GM19099 (cell line): ENCODE data around the gene PLLP.

ENCODE experiments used
- POLR2A ChIP-seq: IDR thresholded peaks from 3 replicates; pipeline ENCODE4 v1.6.1; 2011; ENCODE audit warnings: low read depth; ENCODE audit not compliant: insufficient read length; ENCODE audit errors: extremely low read depth

Gene PLLP

DNA sequence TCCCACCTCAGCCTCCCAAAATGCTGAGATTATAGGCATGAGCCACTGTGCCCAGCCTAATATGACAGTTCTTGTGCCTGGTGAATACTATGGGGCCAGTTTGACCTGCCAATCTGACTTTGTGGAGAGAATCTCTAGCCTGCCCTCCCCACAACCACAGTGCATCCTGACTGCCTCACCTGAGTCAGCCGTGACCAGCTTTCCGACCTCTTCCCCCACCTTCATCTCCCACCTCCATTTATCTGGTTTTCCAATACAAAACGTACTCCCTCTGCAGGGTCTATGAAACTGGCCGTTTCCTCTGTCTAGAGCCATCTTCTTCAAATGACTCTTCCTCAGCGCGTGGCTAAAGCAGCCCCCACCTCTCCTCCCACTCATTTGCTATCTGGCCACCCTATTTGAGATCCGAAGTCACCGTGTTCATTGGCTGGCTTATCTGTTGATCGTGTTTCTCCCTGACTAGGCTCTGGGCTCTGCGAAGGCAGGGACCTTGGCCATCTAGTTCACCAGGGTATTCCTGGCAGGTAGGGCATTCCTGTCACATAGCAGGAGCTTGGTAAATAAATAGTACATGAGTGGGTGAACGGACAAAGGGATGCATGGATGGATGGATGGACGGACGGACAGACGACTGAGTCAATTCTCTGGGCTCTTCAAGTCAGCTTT is 22.3 kb upstream of the PLLP start:
- TF ChIP-seq POLR2A, result no peak

DNA sequence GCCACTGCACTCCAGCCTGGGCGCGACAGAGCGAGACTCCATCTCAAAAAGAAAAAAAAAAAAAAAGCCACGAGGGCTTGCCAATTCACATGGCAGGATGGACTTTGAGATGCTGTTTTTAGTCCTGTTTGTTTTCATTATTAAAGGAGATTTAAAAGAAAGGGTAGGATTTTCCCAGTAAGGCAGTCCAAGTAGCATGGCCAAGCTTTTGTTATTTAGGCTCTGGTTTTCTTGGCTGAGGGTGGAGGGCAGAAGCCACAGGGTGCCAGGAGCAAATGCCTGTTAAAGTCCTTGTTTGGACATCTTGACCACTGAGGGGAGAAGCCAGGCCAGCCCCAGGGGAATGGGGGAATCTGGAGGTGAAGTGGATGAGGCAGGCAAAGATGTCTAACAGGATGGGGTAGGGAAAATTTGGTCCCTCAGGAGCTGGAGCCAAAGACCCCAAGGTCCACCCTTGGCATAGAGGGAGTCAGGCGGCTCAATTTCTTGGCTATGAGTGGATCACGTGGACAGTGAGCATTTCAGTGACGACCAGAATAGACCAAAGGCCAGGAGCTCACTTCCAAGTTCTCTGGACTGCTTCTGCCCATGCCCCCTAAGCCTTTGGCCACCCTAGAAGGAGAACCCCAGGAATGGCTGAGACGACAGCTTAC is 20.8 kb upstream of the PLLP start:
- no peak for TF ChIP-seq POLR2A

DNA sequence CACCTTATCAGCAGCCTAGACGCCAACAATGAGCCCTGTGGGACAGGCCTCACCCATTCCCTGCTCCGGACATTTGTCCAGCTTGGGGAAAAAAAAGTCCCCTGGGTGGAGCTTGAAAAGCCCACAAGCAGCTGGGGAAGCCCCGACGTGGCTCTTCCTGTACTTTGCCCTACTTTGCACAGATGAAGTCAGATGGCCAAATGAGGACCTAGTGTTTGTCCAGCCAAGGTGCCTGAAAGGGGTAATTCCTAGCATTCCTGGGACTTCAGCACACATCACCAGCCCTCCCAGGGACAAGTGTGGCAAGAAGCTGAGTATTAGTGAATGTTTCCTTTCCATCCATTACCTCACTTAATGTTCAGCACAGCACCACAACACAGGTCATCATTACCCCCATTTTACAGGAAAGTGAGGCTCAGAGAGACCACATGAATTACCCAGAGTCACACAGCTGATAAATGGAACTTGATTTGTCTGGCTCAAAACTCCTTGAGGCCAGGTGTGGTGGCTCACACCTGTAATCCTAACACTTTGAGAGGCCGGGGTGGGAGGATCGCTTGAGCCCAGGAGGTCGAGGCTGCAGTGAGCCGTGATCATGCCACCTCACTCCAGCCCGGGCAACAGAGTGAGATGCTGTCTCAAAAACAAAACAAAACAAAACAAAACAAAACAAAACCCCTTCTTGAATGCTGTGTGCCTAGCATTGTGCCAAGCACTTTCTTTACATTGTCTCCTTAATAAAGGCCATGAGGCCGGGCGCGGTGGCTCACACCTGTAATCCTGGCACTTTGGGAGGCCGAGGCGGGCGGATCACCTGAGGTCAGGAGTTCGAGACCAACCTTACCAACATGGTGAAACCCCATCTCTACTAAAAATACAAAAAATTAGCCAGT is 19.9 kb upstream of the PLLP start:
- no peak for TF ChIP-seq POLR2A

DNA sequence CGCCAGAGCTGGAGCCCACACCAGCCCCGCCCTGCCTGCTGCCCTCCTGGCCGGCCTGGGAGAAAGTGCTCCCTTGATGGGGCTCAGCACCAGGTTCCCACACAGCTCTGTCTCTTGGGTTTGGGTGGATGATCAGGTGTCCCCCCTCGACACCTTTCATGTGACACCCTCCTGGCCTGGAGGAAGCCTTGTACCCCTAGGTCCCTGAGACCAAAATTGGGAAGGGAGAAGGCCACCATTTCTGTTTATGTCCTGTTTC is 19.4 kb upstream of the PLLP start:
- no peak for TF ChIP-seq POLR2A

DNA sequence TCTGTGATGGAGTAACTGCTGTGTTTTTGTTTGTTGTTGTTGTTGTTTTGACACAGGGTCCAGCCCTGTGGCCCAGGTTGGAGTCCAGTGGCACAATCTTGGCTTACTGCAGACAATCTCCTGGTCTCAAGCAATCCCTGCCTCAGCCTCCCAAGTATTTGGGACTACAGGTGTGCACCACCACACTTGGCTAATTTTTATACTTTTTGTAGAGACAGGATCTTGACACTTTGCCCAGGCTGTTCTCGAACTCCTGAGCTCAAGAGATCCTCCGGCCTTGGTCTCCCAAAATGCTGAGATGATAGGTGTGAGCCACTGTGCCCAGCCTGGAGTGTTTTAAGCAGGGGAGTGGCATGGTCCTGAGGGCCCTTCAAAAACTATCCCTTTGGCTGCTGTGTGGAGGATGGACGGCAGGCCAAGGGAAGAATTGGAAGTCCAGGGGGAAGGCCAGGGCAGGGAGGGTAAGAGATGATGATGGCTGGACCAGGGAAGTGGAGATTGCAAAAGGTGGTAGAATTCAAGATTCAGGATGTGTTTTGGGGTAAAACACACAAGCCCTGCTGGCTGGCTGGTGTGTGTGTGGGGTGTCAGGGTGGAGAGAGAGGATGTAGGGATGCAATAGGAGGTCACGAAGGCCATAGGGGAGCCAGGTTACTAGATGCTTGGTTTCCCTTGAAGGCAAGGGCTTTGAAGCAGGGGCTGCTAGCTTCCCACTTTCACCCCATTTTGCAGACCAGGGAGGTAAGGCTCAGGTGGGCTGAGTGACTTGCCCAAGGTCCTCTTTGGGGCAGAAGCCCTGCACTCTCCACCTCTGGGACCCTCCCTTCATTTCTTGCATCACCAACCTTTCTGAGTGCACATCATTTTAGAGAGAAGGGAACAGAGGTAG is 18.8 kb upstream of the PLLP start:
- TF ChIP-seq POLR2A, result no peak

DNA sequence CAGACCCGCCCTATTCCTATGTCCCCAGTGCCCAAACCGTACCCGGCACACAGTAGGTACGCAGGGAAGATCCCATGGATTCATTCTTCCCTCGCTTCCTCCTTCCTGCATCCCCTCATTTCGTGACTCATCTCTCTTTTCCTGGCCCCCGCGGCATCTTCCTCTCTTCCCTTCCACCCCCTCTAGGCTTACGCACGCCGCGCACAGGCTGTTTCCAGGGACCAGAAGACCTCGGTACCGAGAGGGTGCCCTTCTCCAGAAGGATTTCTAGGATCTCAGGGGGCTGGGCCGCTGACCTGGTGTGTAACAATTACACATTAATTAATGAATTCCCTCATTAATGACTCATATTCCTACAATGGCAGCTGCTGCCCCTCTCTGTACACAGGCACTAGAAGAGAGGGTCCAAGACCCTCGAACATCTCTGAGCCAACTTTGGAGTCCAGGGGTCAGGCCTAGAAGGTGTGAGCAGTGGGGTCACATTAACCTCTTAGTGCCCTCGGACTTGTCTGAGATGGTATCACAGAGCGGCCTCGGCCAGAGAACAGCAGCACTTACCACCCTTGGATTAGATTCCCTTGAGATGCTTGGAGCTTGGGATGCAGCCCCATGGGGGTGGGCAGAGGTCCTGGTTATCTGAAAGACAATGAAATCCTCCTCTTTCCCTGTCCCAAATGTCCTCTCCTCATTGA is 16.8 kb upstream of the PLLP start:
- TF ChIP-seq POLR2A, result no peak

DNA sequence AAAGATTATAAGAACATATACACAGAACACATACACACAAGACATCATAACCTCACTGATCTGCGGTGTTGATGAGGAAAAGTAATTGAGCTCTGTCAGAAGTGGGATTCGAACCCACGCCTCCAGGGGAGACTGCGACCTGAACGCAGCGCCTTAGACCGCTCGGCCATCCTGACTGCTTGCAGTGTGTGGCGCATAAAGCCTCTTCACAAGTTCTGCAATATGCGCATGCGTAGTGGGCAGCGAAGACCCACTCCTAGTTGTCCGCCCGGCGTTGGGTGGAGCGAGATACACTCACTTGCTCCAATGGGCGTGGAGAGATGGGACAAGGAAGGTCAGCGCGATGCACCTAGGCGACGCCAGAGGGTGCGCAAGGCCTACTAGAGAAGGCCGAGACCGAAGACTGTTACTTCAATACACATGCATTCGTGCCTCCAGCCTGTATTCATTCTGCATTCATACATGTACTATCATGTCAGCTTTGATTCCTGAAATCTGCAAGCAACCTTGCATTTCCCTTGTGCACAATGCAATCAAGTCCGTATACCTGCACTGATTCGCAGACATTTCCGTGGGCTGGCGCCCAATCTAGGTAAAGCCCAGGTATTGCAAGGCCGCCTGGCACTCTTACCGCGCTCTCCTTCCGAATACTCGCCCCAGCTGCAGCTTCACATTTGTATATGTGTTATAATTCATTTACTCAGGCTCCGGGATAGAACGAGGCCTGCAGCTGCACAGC is 16.1 kb upstream of the PLLP start:
- no peak for TF ChIP-seq POLR2A

DNA sequence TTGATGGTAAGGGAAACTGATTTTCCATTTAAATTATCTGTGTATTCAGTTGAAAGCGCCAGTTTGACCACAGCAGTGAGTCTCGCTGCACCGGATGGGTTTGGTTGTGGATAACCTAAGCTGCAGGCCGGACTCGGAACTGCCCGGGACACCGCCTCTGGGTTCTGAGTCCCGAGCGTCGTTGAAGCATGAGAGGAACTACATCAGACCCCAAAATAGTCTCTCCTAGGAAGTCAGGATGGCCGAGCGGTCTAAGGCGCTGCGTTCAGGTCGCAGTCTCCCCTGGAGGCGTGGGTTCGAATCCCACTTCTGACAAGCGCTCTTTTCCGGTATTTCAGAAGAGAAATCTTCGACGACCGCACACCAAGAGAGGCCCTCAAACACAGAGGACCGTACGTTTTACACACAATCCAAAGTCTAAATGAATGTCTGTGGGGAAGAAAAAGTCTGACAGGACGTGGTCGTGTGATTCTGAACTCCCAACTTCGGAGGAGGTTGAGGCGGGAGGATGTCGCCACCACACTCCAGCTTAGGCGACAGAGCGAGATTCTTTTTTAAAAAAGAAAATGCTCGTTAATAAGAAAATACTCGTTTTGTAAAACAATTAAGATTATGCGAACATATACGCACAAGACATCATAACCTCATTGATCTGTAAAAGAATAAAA is 15.4 kb upstream of the PLLP start:
- TF ChIP-seq POLR2A, result peak; percentile 45

DNA sequence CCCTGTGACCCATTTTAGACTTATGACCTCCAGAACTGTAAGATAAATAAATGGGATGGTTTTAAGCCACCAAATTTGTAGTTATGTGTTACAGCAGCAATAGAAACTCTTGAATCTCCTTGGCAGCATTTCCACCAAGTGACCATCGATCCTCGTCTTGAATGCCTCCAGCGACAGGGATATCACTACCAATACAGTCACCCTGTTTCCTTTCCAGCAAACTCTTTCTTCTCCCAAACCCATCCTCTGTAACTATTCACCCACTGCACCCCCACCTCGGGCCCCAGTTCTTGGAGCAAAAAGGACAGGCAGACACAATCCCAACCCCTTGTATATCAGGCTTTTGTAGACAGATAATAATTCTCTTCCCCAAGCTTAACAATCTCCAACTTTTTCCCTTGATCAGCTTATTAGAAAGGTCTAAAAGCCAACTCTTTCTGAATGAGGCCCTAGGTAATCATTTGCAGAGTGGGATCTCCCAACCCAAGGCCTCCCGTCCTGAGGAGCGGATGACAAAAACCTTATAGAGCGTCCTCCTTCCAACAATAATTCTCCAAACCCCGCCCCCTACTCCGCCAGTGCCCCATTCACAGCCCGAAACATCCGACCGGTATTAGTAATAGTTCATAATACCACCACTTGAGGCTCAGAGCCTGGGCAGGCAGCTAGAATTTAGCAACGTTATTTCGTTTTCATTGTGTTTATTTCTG is 14.7 kb upstream of the PLLP start:
- TF ChIP-seq POLR2A, result no peak

DNA sequence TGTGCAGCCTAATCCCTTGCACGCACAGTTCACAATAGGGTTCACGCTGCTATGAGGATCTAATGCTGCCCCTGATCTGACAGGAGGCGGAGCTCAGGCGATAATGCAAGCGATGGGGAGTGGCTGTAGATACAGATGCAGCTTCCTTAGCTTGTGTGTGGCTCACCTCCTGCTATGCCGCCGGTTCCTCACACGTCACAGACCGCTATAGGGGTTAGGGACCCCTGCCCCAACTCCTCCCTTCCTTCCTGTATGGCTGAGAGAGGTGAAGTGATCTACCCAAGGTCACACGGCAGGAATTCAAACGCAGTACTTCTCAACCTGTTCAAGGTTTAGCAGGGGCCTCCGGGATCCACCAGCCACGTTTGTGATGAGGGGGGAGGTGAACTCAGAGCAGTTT is 13.4 kb upstream of the PLLP start:
- TF ChIP-seq POLR2A, result no peak

DNA sequence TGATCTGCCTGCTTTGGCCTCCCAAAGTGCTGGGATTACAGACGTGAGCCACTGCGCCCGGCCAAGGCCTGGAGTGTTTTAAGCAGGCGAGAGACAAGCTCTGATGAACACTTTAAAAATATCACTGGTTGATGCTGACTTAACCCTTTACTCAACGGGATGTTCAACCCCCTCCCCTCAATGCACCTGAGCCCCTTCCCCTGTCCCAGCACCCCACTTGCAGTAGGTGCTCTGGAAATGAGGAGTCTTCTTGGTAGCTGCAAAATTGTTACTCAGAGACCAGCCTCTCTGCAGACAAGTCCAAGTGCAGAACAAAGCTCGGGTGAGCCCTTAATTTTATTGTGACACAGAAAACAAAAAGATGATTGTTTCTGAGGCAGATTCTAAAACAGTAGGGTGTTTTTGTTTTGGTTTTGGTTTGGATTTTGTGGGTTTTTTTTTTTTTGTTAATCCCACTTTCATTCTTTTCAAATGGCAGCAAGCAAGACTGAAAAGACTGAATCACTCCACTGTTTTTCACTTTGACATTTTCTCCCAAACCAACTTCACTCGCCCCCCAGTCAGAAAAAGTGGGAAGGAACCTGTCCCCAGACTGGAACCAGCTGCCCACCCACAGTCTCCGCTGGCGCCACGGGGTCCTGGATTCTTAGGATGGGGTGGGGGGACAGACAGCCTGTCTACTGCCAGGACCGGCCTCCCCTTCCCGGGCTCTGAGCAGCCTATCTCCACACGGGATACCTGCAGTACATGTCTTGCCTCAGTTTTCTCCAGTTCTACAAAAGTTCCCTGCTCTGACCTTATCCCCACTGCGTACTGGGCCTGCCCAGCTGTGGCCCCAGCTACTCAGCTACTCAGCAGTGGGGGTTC is 5.2 kb upstream of the PLLP start:
- no peak for TF ChIP-seq POLR2A

DNA sequence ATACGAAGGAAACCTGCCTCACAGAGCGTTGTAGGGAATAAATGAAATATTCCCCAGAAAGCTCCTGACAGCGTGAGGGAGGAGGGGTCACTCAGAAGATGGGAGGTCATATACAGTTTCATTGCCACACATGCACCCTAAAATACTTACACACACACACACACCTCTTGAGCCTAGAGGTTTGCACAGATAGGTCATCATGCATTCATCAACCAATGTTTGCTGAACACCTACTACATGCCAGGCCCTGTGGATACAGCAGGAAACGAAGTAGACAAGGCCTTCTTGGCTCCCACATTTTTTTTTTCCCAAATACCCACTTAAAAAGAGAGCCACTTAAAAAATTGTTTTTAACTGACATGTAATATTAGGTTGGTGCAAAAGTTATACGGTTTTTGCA is 907 bp upstream of the PLLP start:
- TF ChIP-seq POLR2A, result no peak
